Neural cell (in vitro differentiated cells): ENCODE data around the gene RPS6KA3. TPM values are rescaled to one million over a fixed set of nuclear protein-coding genes. Genes with fewer than 3 reads are reported as not detected.

Source experiments
- H2AFZ ChIP-seq: fragments of 200-600, 300-800 bp; sonication (generic), shearing (Covaris generic); 2 replicates; pipeline ENCODE4 v1.6.0; 2014; ENCODE audit warnings: low read depth, mild to moderate bottlenecking, antibody characterized with exemption, low read length, moderate library complexity
- H3F3A ChIP-seq: fragments of 200-600 bp; shearing (Covaris generic); 2 replicates; pipeline ENCODE4 v1.6.1; 2016; ENCODE audit warnings: mild to moderate bottlenecking, moderate library complexity, mixed read lengths, antibody characterized with exemption, low read length; ENCODE audit not compliant: insufficient read depth, poor library complexity, severe bottlenecking
- H3K27ac ChIP-seq: fragments of 200-600, 300-800 bp; sonication (generic), shearing (Covaris generic); 2 replicates; pipeline ENCODE4 v1.5.1; 2014; ENCODE audit warnings: mild to moderate bottlenecking, low read length, moderate library complexity
- H3K27me3 ChIP-seq: fragments of 300-800, 200-600 bp; sonication (generic), shearing (Covaris generic); 2 replicates; pipeline ENCODE4 v1.6.0; 2014; ENCODE audit warnings: mild to moderate bottlenecking, low read depth, low read length, moderate library complexity; ENCODE audit not compliant: insufficient read depth
- H3K36me3 ChIP-seq: fragments of 300-800, 200-600 bp; sonication (generic), shearing (Covaris generic); 2 replicates; pipeline ENCODE4 v1.5.1; 2014; ENCODE audit warnings: mild to moderate bottlenecking, antibody characterized with exemption, low read length, moderate library complexity; ENCODE audit not compliant: insufficient read depth
- H3K4me2 ChIP-seq: fragments of 300-800, 200-600 bp; sonication (generic), shearing (Covaris generic); 2 replicates; pipeline ENCODE4 v1.6.0; 2014; ENCODE audit warnings: mild to moderate bottlenecking, low read length
- H3K4me3 ChIP-seq: fragments of 300-800, 200-600 bp; sonication (generic), shearing (Covaris generic); 2 replicates; pipeline ENCODE4 v1.5.1; 2014; ENCODE audit warnings: mild to moderate bottlenecking, low read length, moderate library complexity
- H3K79me2 ChIP-seq: fragments of 200-600 bp; shearing (Covaris generic); replicated peaks from 2 replicates; pipeline ENCODE4 v1.6.0; 2014; ENCODE audit warnings: mild to moderate bottlenecking, low read length, moderate library complexity; ENCODE audit not compliant: insufficient read depth
- H3K9ac ChIP-seq: fragments of 300-800, 200-600 bp; sonication (generic), shearing (Covaris generic); 2 replicates; pipeline ENCODE4 v1.6.1; 2016; ENCODE audit warnings: mild to moderate bottlenecking, low read length, mixed read lengths
- H3K9me2 ChIP-seq: fragments of 200-600 bp; shearing (Covaris generic); 2 replicates; pipeline ENCODE4 v1.6.1; 2016; ENCODE audit warnings: mild to moderate bottlenecking, low read length, mixed read lengths; ENCODE audit not compliant: insufficient read depth
- H3K9me3 ChIP-seq: fragments of 200-600, 300-800 bp; sonication (generic), shearing (Covaris generic); 2 replicates; pipeline ENCODE4 v1.6.1; 2016; ENCODE audit warnings: mild to moderate bottlenecking, mixed run types, low read length, moderate library complexity, mixed read lengths
- H4K20me1 ChIP-seq: fragments of 200-600 bp; shearing (Covaris generic); 2 replicates; pipeline ENCODE4 v1.6.1; 2016; ENCODE audit warnings: mild to moderate bottlenecking, mixed run types; ENCODE audit not compliant: insufficient read depth
- EP300 ChIP-seq: fragments of 450-650 bp; conservative IDR thresholded peaks from 2 replicates; pipeline ENCODE4 v1.6.1; 2014; ENCODE audit warnings: antibody characterized with exemption, mild to moderate bottlenecking, moderate library complexity; ENCODE audit not compliant: poor library complexity, severe bottlenecking
- MXI1 ChIP-seq: fragments of 450-650 bp; conservative IDR thresholded peaks from 2 replicates; pipeline ENCODE4 v1.6.1; 2014; ENCODE audit warnings: antibody characterized with exemption, mild to moderate bottlenecking; ENCODE audit not compliant: poor library complexity, severe bottlenecking
- POLR2AphosphoS5 ChIP-seq: IDR thresholded peaks from 2 replicates; pipeline ENCODE4 v1.6.1; 2012
- RAD21 ChIP-seq: fragments of 450-650 bp; conservative IDR thresholded peaks from 2 replicates; pipeline ENCODE4 v1.6.1; 2014; ENCODE audit warnings: antibody characterized with exemption, mild to moderate bottlenecking, moderate library complexity
- SMC3 ChIP-seq: fragments of 450-650 bp; conservative IDR thresholded peaks from 2 replicates; pipeline ENCODE4 v1.6.1; 2014; ENCODE audit warnings: antibody characterized with exemption, mild to moderate bottlenecking, moderate library complexity; ENCODE audit not compliant: poor library complexity
- TAF1 ChIP-seq: IDR thresholded peaks from 2 replicates; pipeline ENCODE4 v1.6.1; 2012; ENCODE audit warnings: low read depth
- polyA plus RNA-seq: library from polyadenylated mRNA; depleted of rRNA; stranded (reverse); fragments of >200 nt; gene quantifications from 2 replicates; pipeline ENCODE4 v1.2.3, GENCODE V29; 2014
- TF ChIP-seq, protein P1 (sequence below): fragments of 450-650 bp; IDR thresholded peaks from 2 replicates; pipeline ENCODE4 v1.5.1; 2014; ENCODE audit warnings: antibody characterized with exemption, mild to moderate bottlenecking, moderate library complexity; ENCODE audit not compliant: poor library complexity, severe bottlenecking
- TF ChIP-seq, protein P2 (sequence below): IDR thresholded peaks from 2 replicates; pipeline ENCODE4 v1.6.1; 2012; ENCODE audit warnings: borderline replicate concordance

The RPS6KA3 gene
- polyA plus RNA-seq, 1 donor from 2014 or later = 16.5 TPM

DNA sequence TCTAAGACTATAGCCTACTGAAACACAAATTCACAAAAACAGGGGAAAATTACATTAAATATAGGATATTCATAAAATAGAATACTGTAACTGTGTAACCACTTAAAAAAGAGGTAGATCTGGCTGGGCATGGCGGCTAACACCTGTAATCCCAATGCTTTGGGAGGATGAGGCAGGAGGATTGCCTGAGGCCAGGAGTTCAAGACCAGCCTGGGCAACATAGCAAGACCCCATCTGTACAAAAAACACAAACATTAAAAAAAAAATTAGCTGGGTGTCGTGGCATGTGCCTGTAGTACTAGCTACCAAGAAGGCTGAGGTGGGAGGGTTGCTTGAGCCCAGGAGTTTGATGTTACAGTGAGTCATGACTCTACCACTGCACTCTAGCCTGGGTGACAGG lies 33.4 kb downstream of the RPS6KA3 start:
- no peak overlapping the region for H3K4me3 ChIP-seq
- H3K27me3 ChIP-seq = no peaks in the 10 kb centered on the region
- no peak overlapping the region for H3K27ac ChIP-seq
- H3K36me3 ChIP-seq = no peaks in the 10 kb centered on the region
- no peak overlapping the region for H3K4me2 ChIP-seq
- H3K9ac ChIP-seq = no peak overlapping the region
- no peaks in the 10 kb centered on the region for H3K9me2 ChIP-seq
- H3F3A ChIP-seq = no peaks in the 10 kb centered on the region
- H3K9me3 ChIP-seq = no peaks in the 10 kb centered on the region
- TF ChIP-seq, protein P1, sequence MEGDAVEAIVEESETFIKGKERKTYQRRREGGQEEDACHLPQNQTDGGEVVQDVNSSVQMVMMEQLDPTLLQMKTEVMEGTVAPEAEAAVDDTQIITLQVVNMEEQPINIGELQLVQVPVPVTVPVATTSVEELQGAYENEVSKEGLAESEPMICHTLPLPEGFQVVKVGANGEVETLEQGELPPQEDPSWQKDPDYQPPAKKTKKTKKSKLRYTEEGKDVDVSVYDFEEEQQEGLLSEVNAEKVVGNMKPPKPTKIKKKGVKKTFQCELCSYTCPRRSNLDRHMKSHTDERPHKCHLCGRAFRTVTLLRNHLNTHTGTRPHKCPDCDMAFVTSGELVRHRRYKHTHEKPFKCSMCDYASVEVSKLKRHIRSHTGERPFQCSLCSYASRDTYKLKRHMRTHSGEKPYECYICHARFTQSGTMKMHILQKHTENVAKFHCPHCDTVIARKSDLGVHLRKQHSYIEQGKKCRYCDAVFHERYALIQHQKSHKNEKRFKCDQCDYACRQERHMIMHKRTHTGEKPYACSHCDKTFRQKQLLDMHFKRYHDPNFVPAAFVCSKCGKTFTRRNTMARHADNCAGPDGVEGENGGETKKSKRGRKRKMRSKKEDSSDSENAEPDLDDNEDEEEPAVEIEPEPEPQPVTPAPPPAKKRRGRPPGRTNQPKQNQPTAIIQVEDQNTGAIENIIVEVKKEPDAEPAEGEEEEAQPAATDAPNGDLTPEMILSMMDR = no peak
- no peak for TF ChIP-seq MXI1
- no peaks in the 10 kb centered on the region for H3K79me2 ChIP-seq
- no peak overlapping the region for H2AFZ ChIP-seq
- no peaks in the 10 kb centered on the region for H4K20me1 ChIP-seq

DNA sequence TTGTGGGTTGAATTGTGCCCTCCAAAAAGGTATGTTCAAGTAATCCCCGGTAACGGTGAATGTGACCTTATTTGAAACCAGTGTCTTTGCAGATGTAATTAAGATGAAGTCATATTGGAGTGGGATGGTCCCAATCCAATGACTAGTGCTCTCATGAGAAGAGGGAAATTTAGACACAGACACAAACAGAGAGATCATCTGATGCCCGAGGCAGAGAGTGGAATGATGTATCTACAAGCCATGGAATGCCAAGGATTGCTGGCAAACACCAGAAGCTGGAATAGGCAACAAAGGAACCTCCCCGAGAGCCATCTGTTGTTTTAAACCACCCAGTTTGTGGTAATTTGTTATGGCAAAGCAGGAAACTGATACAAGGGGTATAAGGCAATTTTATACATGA lies 35.1 kb downstream of the RPS6KA3 start:
- H3K4me2 ChIP-seq = no peak overlapping the region
- no peaks in the 10 kb centered on the region for H4K20me1 ChIP-seq
- H2AFZ ChIP-seq = no peak overlapping the region
- no peaks in the 10 kb centered on the region for H3K27me3 ChIP-seq
- TF ChIP-seq SMC3 = no peak
- no peak for TF ChIP-seq TAF1
- TF ChIP-seq RAD21 = no peak
- TF ChIP-seq, protein P2, sequence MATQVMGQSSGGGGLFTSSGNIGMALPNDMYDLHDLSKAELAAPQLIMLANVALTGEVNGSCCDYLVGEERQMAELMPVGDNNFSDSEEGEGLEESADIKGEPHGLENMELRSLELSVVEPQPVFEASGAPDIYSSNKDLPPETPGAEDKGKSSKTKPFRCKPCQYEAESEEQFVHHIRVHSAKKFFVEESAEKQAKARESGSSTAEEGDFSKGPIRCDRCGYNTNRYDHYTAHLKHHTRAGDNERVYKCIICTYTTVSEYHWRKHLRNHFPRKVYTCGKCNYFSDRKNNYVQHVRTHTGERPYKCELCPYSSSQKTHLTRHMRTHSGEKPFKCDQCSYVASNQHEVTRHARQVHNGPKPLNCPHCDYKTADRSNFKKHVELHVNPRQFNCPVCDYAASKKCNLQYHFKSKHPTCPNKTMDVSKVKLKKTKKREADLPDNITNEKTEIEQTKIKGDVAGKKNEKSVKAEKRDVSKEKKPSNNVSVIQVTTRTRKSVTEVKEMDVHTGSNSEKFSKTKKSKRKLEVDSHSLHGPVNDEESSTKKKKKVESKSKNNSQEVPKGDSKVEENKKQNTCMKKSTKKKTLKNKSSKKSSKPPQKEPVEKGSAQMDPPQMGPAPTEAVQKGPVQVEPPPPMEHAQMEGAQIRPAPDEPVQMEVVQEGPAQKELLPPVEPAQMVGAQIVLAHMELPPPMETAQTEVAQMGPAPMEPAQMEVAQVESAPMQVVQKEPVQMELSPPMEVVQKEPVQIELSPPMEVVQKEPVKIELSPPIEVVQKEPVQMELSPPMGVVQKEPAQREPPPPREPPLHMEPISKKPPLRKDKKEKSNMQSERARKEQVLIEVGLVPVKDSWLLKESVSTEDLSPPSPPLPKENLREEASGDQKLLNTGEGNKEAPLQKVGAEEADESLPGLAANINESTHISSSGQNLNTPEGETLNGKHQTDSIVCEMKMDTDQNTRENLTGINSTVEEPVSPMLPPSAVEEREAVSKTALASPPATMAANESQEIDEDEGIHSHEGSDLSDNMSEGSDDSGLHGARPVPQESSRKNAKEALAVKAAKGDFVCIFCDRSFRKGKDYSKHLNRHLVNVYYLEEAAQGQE = no peak
- TF ChIP-seq, protein P1 = no peak
- H3K27ac ChIP-seq = no peak overlapping the region
- H3F3A ChIP-seq = no peaks in the 10 kb centered on the region
- H3K36me3 ChIP-seq = no peaks in the 10 kb centered on the region
- no peak overlapping the region for H3K4me3 ChIP-seq
- H3K9me3 ChIP-seq = no peaks in the 10 kb centered on the region
- H3K9ac ChIP-seq = no peak overlapping the region
- H3K9me2 ChIP-seq = no peaks in the 10 kb centered on the region
- no peaks in the 10 kb centered on the region for H3K79me2 ChIP-seq

DNA sequence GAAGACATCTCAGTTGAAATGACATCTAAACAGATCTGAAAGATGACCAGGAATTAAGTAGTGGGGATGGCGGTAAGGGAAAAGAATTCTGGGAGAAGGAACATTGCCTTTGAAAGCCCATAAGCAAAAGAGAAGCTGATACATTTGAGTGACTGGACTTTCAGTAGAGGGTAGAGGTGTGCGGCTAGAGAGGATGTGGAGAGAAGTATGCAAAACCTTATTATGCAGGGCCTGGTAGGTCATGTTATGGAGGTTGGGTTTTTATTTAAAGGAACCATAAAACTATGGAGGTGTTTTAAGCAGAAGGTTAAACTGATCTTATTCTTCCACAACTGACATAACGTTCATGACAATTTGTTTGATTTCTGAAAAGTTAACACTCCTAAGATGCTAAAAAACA lies 36.3 kb downstream of the RPS6KA3 start:
- Histone ChIP-seq H2AFZ (no peak overlapping the region), H3K79me2 (no peaks in the 10 kb centered on the region), H3K36me3 (no peaks in the 10 kb centered on the region), H3K9me3 (no peaks in the 10 kb centered on the region), H3K27me3 (no peaks in the 10 kb centered on the region), H3K4me2 (no peak overlapping the region), H3F3A (no peaks in the 10 kb centered on the region), H3K4me3 (no peak overlapping the region), H3K9me2 (no peaks in the 10 kb centered on the region), H3K27ac (no peak overlapping the region), H3K9ac (no peak overlapping the region), H4K20me1 (no peaks in the 10 kb centered on the region)
- TF ChIP-seq EP300 (no peak), RAD21 (no peak), SMC3 (no peak), TAF1 (no peak), MXI1 (no peak), POLR2AphosphoS5 (no peak)
- TF ChIP-seq, protein P2 = no peak
- TF ChIP-seq, protein P1 = no peak
